BE2C (cell line): Measurements from ENCODE around the gene CALML4.

Experiments used
- DNase-seq: peaks from one replicate; pipeline ENCODE4 v3.0.0-alpha.2; 2020
- H3K27me3 ChIP-seq: fragments of 250-450 bp; sonication (Bioruptor Pico); 2 replicates; pipeline ENCODE4 v1.5.1; 2020; ENCODE audit warnings: mild to moderate bottlenecking
- H3K36me3 ChIP-seq: fragments of 250-450 bp; sonication (Bioruptor Pico); 2 replicates; pipeline ENCODE4 v1.5.1; 2020; ENCODE audit warnings: mild to moderate bottlenecking
- H3K4me1 ChIP-seq: fragments of 250-450 bp; sonication (Bioruptor Pico); 2 replicates; pipeline ENCODE4 v1.5.1; 2020
- H3K4me3 ChIP-seq: 2 replicates; pipeline ENCODE4 v1.5.1; 2011; ENCODE audit warnings: low read depth, low read length
- H3K9me3 ChIP-seq: fragments of 250-450 bp; sonication (Bioruptor Pico); 2 replicates; pipeline ENCODE4 v1.5.1; 2020
- CTCF ChIP-seq: IDR thresholded peaks from 2 replicates; pipeline ENCODE4 v1.5.1; 2012; ENCODE audit warnings: mild to moderate bottlenecking, low read depth, low read length

Gene CALML4

GRCh38 chr15:68208636-68209240 is 3.6 kb upstream of the CALML4 start:
- DNase-seq: no peak
- Histone ChIP-seq H3K27me3 (no peaks in the 10 kb centered on the region), H3K4me1 (no peaks in the 10 kb centered on the region), H3K4me3 (no peak overlapping the region), H3K9me3 (no peaks in the 10 kb centered on the region), H3K36me3 (peaks cover 55% of the 10 kb centered on the region)
- TF ChIP-seq CTCF: no peak

- H3K4me1 ChIP-seq: no peaks in the 10 kb centered on the region
- no peak for TF ChIP-seq CTCF
- no peaks in the 10 kb centered on the region for H3K9me3 ChIP-seq
- no peak overlapping the region for H3K4me3 ChIP-seq
- H3K27me3 ChIP-seq: no peaks in the 10 kb centered on the region
- DNase-seq: no peak
- peaks cover 52% of the 10 kb centered on the region for H3K36me3 ChIP-seq
These were observed 3.0 kb upstream of the CALML4 start for GRCh38 chr15:68208136-68208535.

GRCh38 chr15:68207176-68207935 is 2.2 kb upstream of the CALML4 start:
- TF ChIP-seq CTCF: no peak
- Histone ChIP-seq H3K4me1 (no peaks in the 10 kb centered on the region), H3K4me3 (no peak overlapping the region), H3K36me3 (peaks cover 50% of the 10 kb centered on the region), H3K9me3 (no peaks in the 10 kb centered on the region), H3K27me3 (no peaks in the 10 kb centered on the region)
- DNase-seq: no peak

- DNase-seq: no peak
- H3K27me3 ChIP-seq: no peaks in the 10 kb centered on the region
- peaks cover 43% of the 10 kb centered on the region for H3K36me3 ChIP-seq
- TF ChIP-seq CTCF: no peak
- H3K4me3 ChIP-seq: no peak overlapping the region
- no peaks in the 10 kb centered on the region for H3K9me3 ChIP-seq
- no peaks in the 10 kb centered on the region; the same call in 1 of the 2 replicates for H3K4me1 ChIP-seq
These were observed 1.6 kb upstream of the CALML4 start for GRCh38 chr15:68206711-68207151.

GRCh38 chr15:68205954-68206539 is 915 bp upstream of the CALML4 start:
- H3K4me3 ChIP-seq: no peak overlapping the region
- no peak for TF ChIP-seq CTCF
- no peak for DNase-seq
- no peaks in the 10 kb centered on the region for H3K27me3 ChIP-seq
- no peaks in the 10 kb centered on the region for H3K9me3 ChIP-seq
- H3K36me3 ChIP-seq: peaks cover 41% of the 10 kb centered on the region
- H3K4me1 ChIP-seq: no peaks in the 10 kb centered on the region; the same call in 1 of the 2 replicates

GRCh38 chr15:68205558-68205944 is 419 bp upstream of the CALML4 start:
- no peaks in the 10 kb centered on the region for H3K9me3 ChIP-seq
- H3K4me3 ChIP-seq: no peak overlapping the region
- no peak for TF ChIP-seq CTCF
- peaks cover 40% of the 10 kb centered on the region for H3K36me3 ChIP-seq
- H3K4me1 ChIP-seq: peaks cover 4% of the 10 kb centered on the region
- no peak for DNase-seq
- H3K27me3 ChIP-seq: no peaks in the 10 kb centered on the region
